Measurements from ENCODE around the gene ACP7. TPM values are rescaled to one million over a fixed set of nuclear protein-coding genes. Genes with fewer than 3 reads are reported as not detected.
"Not testable (repeated sequence)": the region's sequence is repeated elsewhere in the genome, so short reads cannot be mapped to it uniquely, and the experiment has no call there.

ACP7 gene
- total RNA-seq, 2 donors from 2014 or later, result not detected

DNA sequence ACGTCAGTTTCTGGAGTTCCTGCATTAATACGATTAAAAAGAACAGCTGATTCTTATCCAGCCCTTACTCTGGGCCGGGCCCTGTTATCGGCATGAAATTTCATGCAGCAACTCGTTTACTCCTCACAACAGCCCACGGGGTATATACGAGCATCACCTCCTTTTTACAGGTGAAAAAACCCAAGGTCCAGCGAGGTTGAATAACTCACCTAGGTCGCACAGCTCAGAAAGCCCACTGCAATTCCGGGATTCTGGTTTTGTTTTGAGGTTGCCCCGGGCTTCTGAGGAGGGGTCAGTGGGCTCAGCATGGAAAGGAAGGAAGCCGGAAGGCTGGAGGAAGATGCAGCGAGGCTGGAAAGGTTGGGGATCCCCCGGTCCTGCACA lies 577 bp upstream of the ACP7 start:
- Histone ChIP-seq H3K36me3 (no peaks in the 10 kb centered on the region), H3K4me3 (peak overlapping the region; percentile 13), H3K27me3 (replicated peaks; ENCODE audit: insufficient read depth) (no peaks in the 10 kb centered on the region), H3K4me1 (ENCODE audit: control insufficient read depth in 1 of 2, low read depth in 2 of 2) (peaks cover 7 to 10% of the 10 kb centered on the region in 2 donors), H3K9me3 (no peaks in the 10 kb centered on the region), H3K27ac (no peak overlapping the region)
- DNase-seq (ENCODE audit: low spot score) (no peak), ATAC-seq (ENCODE audit: insufficient number of reproducible peaks, low FRiP score, low read depth) (no peak)
- TF ChIP-seq, protein P1, sequence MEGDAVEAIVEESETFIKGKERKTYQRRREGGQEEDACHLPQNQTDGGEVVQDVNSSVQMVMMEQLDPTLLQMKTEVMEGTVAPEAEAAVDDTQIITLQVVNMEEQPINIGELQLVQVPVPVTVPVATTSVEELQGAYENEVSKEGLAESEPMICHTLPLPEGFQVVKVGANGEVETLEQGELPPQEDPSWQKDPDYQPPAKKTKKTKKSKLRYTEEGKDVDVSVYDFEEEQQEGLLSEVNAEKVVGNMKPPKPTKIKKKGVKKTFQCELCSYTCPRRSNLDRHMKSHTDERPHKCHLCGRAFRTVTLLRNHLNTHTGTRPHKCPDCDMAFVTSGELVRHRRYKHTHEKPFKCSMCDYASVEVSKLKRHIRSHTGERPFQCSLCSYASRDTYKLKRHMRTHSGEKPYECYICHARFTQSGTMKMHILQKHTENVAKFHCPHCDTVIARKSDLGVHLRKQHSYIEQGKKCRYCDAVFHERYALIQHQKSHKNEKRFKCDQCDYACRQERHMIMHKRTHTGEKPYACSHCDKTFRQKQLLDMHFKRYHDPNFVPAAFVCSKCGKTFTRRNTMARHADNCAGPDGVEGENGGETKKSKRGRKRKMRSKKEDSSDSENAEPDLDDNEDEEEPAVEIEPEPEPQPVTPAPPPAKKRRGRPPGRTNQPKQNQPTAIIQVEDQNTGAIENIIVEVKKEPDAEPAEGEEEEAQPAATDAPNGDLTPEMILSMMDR (IDR thresholded peaks at IDR 0.05), result no peak

DNA sequence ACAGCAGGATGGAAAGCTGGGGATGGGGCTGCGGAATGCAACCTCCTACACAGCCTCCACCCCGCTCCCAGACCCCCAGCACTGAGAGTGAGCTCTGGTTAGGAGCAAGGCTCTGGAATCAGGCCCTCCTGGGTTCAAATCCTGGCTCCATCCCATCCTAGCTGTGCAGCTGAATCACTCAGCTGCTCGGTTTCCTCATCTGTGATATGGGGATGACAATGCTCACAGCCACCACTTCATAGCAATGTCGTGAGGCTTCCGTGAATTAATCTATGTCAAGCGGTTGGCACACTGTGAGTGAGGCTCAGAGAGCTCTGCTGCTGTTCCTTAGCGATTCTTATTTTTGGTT lies 538 bp downstream of the ACP7 start:
- no peak for ATAC-seq (ENCODE audit: insufficient number of reproducible peaks, low FRiP score, low read depth)
- TF ChIP-seq, protein P1 (IDR thresholded peaks at IDR 0.05), result no peak

DNA sequence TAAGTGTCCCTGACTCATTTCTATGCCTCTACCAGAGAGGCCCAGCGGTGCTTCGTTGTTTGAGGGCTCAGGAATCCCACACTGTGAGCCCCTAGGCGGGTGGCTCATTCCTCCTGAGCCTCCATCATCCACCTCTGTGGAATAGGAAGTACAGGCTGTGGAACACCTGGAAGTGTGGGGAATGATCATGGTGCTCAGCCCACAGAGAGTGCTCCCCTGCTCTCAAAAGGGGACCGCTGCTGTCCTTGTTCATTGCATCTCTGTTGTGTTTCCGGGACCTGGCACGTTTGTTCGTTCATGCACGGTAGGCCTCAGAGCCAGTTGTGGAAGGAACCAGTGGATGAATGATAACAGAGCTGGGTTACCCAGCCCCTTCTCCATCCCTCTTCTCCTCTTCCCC lies 1.2 kb downstream of the ACP7 start:
- DNase-seq (ENCODE audit: low spot score), result no peak
- Histone ChIP-seq H3K27me3 (replicated peaks; ENCODE audit: insufficient read depth) (no peaks in the 10 kb centered on the region), H3K27ac (no peak overlapping the region), H3K4me3 (no peak overlapping the region), H3K9me3 (no peaks in the 10 kb centered on the region), H3K4me1 (ENCODE audit: control insufficient read depth in 1 of 2, low read depth in 2 of 2) (peaks cover 7 to 10% of the 10 kb centered on the region in 2 donors), H3K36me3 (no peaks in the 10 kb centered on the region)
- TF ChIP-seq, protein P1 (IDR thresholded peaks at IDR 0.05), result no peak
- ATAC-seq (ENCODE audit: insufficient number of reproducible peaks, low FRiP score, low read depth), result no peak

More for the DNA sequence above, 538 bp downstream of the ACP7 start:
- no peaks in the 10 kb centered on the region for H3K27me3 ChIP-seq (replicated peaks; ENCODE audit: insufficient read depth)
- no peak for DNase-seq (ENCODE audit: low spot score)
- H3K36me3 ChIP-seq, result no peaks in the 10 kb centered on the region
- H3K9me3 ChIP-seq, result no peaks in the 10 kb centered on the region
- no peak overlapping the region for H3K4me3 ChIP-seq
- H3K27ac ChIP-seq, result no peak overlapping the region
- peaks cover 7 to 10% of the 10 kb centered on the region in 2 donors for H3K4me1 ChIP-seq (ENCODE audit: control insufficient read depth in 1 of 2, low read depth in 2 of 2)

DNA sequence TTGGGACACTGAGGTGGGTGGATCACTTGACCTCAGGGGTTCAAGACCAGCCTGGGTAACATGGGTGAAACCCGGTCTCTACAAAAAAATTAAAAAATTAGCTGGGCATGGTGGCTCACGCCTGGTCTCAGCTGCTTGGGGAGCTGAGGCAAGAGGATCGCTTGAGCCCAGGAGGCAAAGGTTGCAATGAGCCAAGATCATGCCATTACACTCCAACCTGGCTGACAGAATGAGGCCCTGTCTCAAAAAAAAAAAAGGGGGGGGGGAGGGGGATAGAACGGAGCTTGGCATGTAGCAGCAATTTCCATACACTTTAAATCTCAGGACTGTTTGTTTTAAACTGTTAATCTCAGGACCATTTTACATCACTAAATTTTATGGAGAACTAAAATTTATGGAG lies 2.2 kb downstream of the ACP7 start:
- Histone ChIP-seq H3K27me3 (replicated peaks; ENCODE audit: insufficient read depth) (no peaks in the 10 kb centered on the region), H3K27ac (no peak overlapping the region), H3K9me3 (no peaks in the 10 kb centered on the region), H3K4me1 (ENCODE audit: control insufficient read depth in 1 of 2, low read depth in 2 of 2) (peaks cover 7 to 10% of the 10 kb centered on the region in 2 donors), H3K36me3 (no peaks in the 10 kb centered on the region), H3K4me3 (no peak overlapping the region)
- DNase-seq (ENCODE audit: low spot score), result no peak
- ATAC-seq (ENCODE audit: insufficient number of reproducible peaks, low FRiP score, low read depth), result no peak
- TF ChIP-seq, protein P1 (IDR thresholded peaks at IDR 0.05), result no peak

DNA sequence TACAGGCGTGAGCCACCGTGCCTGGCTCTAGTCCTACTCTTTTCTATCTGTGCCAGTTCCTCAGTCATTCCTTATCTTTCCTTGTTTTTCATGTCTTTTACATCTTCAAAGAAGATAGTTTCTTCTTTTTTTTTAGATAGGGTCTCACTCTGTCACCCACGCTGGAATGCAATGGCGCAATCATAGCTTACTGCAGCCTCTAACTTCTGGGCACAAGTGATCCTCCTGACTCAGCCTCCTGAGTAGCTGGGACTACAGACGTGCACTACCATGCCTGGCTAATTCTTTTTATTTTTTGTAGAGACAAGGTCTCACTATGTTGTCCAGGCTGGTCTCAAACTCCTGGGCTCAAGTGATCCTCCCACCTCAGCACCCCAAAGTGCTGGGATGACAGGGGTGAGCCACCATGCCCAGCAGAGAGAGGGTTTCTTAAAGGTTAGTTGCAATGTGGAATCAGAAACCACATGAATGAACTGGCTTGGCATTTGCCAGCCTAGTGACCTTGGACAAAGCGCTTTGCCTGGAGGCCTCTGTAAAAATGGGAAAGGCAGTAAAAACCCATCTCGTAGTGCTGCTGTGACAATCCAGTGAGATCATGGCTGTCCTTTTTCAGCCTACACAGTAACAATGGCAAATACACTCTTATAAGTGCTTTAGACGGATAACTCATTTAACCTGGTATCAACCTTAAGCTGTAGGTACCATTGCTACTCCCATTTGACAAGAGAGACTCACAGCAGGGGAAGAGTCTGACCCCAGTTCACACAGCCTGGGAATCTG lies 3.9 kb downstream of the ACP7 start:
- H3K4me3 ChIP-seq, result no peak overlapping the region
- no peak for DNase-seq (ENCODE audit: low spot score)
- H3K36me3 ChIP-seq, result no peaks in the 10 kb centered on the region
- H3K9me3 ChIP-seq, result no peaks in the 10 kb centered on the region
- no peak for ATAC-seq (ENCODE audit: insufficient number of reproducible peaks, low FRiP score, low read depth)
- peaks cover 7 to 8% of the 10 kb centered on the region in 2 donors for H3K4me1 ChIP-seq (ENCODE audit: control insufficient read depth in 1 of 2, low read depth in 2 of 2)
- TF ChIP-seq, protein P1 (IDR thresholded peaks at IDR 0.05), result no peak
- no peak overlapping the region for H3K27ac ChIP-seq
- H3K27me3 ChIP-seq (replicated peaks; ENCODE audit: insufficient read depth), result no peaks in the 10 kb centered on the region

DNA sequence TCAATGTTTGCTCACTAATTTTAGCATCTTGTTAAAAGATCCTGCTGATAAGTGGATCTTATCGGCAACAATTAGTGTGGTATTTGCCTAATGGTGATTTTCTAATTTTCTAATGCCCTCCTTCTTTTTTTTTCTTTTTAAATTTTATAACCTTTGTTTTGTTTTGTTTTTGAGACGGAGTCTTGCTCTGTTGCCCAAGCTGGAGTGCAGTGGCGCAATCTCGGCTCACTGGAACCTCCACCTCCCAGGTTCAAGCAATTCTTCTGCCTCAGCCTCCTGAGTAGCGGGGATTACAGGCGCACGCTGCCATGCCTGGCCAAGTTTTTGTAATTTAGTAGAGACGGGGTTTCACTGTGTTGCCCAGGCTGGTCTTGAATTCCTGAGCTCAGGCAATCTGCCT lies 5.8 kb downstream of the ACP7 start:
- H3K4me3 ChIP-seq; H3K9me3 ChIP-seq; H3K4me1 ChIP-seq (ENCODE audit: control insufficient read depth in 1 of 2, low read depth in 2 of 2); H3K36me3 ChIP-seq; ATAC-seq (ENCODE audit: insufficient number of reproducible peaks, low FRiP score, low read depth); H3K27me3 ChIP-seq (replicated peaks; ENCODE audit: insufficient read depth); H3K27ac ChIP-seq; DNase-seq (ENCODE audit: low spot score): not testable (repeated sequence)
